Measurements from ENCODE around the gene ALLC. TPM values are rescaled to one million over a fixed set of nuclear protein-coding genes. Genes with fewer than 3 reads are reported as not detected.
A peak's percentile ranks its signal among the peaks of the same experiment; 100 is the strongest.
"Not testable (repeated sequence)": the region's sequence is repeated elsewhere in the genome, so short reads cannot be mapped to it uniquely, and the experiment has no call there.

ALLC gene
- total RNA-seq, 3 donors from 2014 or later = 0.16 TPM; not detected in 2

DNA sequence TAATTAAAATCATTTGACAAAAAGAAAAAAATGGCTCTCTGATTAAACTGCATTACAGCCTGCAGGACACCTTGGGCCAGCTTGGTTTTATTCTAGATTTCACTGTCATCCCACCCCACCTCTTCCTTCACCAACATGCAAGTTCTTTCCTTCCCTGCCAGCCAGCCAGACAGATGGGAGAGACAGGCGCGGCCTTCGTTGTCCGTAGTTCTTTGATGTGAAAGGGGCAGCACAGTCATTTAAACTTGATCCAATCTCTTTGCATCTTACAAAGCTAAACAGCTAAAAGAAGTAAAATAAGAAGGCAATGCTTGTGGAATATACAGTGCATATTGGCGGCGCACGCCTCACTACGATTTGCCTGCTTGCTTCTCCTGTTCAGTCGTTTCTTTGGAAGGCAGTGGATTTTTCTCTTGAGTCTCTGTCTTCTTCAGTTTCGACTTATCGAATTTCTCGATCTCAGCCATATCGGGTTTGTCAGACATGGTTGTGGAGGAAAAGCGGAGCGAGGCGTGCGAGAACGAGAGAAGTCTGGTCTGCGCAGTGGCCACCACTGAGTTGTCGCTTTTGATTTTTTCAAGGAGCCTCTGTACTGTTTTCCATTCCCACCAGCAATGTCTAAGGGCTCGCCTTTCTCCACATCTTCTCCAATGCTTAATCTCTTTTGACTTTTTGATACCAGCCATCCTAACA, 40.7 kb upstream of the ALLC start:
- Histone ChIP-seq H3K4me3 (no peak overlapping the region), H3K27me3 (no peaks in the 10 kb centered on the region), H3K36me3 (no peaks in the 10 kb centered on the region), H3K4me1 (no peaks in the 10 kb centered on the region), H3K9me3 (no peaks in the 10 kb centered on the region), H3K27ac (no peak overlapping the region)
- TF ChIP-seq, protein P1, sequence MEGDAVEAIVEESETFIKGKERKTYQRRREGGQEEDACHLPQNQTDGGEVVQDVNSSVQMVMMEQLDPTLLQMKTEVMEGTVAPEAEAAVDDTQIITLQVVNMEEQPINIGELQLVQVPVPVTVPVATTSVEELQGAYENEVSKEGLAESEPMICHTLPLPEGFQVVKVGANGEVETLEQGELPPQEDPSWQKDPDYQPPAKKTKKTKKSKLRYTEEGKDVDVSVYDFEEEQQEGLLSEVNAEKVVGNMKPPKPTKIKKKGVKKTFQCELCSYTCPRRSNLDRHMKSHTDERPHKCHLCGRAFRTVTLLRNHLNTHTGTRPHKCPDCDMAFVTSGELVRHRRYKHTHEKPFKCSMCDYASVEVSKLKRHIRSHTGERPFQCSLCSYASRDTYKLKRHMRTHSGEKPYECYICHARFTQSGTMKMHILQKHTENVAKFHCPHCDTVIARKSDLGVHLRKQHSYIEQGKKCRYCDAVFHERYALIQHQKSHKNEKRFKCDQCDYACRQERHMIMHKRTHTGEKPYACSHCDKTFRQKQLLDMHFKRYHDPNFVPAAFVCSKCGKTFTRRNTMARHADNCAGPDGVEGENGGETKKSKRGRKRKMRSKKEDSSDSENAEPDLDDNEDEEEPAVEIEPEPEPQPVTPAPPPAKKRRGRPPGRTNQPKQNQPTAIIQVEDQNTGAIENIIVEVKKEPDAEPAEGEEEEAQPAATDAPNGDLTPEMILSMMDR (IDR thresholded peaks at IDR 0.05) = no peak
- TF ChIP-seq POLR2AphosphoS5 (IDR thresholded peaks at IDR 0.05) (no peak), POLR2A (IDR thresholded peaks at IDR 0.05) (no peak)
- intact Hi-C loops (cut with DNase I; ENCODE audit: low total_unique reads) = no loop called here
- DNase-seq (ENCODE audit: low spot score in 2 of 2) = peak in 1 of 2 donors; percentile 33

DNA sequence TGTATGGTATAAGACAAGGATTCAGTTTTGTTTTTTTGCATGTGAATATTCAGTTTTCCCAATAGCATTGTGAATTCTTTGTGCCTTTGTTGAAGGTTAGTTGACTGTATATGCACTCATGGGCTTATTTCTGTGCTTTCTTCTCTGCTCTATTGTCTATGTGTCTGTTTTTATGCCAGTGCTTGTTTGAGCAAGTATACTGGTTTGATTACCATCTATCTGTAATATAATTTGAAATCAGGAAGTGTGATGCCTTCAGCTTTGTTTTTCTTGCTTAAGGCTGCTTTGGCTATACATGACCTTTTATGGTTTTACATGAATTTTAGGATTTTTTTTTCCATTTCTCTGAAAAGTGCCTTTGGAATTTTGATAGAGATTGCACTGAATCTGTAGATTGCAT, 39.6 kb upstream of the ALLC start:
- Histone ChIP-seq H3K36me3 (no peaks in the 10 kb centered on the region), H3K4me1 (no peaks in the 10 kb centered on the region), H3K9me3 (peaks cover 0 to 6% of the 10 kb centered on the region in 2 donors), H3K4me3 (no peak overlapping the region), H3K27ac (no peak overlapping the region), H3K27me3 (no peaks in the 10 kb centered on the region)
- no peak for DNase-seq (ENCODE audit: low spot score in 2 of 2)
- TF ChIP-seq, protein P1 (IDR thresholded peaks at IDR 0.05) = no peak
- TF ChIP-seq POLR2AphosphoS5 (IDR thresholded peaks at IDR 0.05) (no peak), POLR2A (IDR thresholded peaks at IDR 0.05) (no peak)
- intact Hi-C loops (cut with DNase I; ENCODE audit: low total_unique reads) = no loop called here

DNA sequence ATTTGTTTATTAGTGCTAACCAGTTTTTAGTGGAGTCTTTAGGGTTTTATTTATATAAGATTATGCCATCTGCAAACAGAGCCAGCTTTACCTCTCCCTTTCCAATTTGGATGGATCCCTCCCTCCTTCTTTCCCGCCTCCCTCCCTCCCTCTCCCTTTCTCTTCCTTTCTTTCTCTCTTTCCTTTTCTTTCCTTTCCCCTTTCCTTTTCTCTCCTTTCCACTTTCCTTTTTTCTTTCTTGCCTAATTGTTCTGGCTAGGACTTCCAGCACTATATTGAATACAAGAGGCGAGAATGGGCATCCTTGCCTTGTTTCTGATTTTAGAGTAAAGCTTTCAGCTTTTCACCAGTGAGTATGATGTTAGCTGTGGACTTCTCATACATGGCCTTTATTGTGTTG, 39.0 kb upstream of the ALLC start:
- H3K36me3 ChIP-seq = no peaks in the 10 kb centered on the region
- peaks cover 0 to 13% of the 10 kb centered on the region in 2 donors for H3K9me3 ChIP-seq
- H3K27me3 ChIP-seq = no peaks in the 10 kb centered on the region
- TF ChIP-seq POLR2A (IDR thresholded peaks at IDR 0.05) (no peak), POLR2AphosphoS5 (IDR thresholded peaks at IDR 0.05) (no peak)
- TF ChIP-seq, protein P1 (IDR thresholded peaks at IDR 0.05) = no peak
- DNase-seq (ENCODE audit: low spot score in 2 of 2) = no peak
- H3K27ac ChIP-seq = no peak overlapping the region
- no peaks in the 10 kb centered on the region for H3K4me1 ChIP-seq
- intact Hi-C loops (cut with DNase I; ENCODE audit: low total_unique reads) = no loop called here
- no peak overlapping the region for H3K4me3 ChIP-seq

DNA sequence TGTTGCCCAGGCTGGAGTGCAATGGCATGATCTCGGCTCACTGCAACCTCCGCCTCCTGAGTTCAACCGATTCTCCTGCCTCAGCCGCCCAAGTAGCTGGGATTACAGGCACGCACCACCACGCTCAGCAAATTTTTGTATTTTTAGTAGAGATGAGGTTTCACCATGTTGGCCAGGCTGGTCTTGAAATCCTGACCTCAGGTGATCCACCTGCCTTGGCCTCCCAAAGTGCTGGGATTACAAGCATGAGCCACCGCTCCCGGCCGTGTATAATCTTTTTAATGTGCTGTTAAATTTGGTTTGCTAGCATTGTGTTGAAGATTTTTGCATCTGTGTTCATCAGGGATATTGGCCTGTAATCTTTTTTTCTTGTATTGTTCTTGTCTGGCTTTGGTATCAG, 38.3 kb upstream of the ALLC start:
- DNase-seq (ENCODE audit: low spot score in 2 of 2); H3K27ac ChIP-seq; H3K4me3 ChIP-seq; H3K27me3 ChIP-seq; H3K36me3 ChIP-seq; intact Hi-C loops (cut with DNase I; ENCODE audit: low total_unique reads); H3K4me1 ChIP-seq: not testable (repeated sequence)
- peaks cover 0 to 19% of the 10 kb centered on the region in 2 donors for H3K9me3 ChIP-seq

DNA sequence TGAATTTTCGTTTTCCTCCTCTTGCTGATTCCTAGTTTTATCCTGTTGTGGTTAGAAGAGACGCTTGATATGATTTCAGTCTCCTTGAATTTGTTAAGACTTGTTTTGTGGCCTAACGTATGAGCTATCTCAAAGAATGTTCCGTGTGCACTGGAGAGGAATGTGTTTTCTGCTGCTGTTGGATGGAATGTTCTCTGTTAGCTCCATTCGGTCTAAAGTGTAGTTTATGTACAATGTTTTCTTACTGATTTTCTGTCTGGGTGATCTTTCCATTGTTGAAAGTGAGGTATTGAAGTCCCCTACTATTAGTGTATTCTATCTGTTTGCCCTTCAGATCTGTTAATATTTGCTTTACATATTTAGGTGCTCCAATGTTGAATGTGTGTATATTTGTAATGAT, 37.2 kb upstream of the ALLC start:
- peaks cover 0 to 19% of the 10 kb centered on the region in 2 donors for H3K9me3 ChIP-seq
- DNase-seq (ENCODE audit: low spot score in 2 of 2) = no peak

More for the DNA sequence above, 37.2 kb upstream of the ALLC start:
- Histone ChIP-seq H3K36me3 (no peaks in the 10 kb centered on the region), H3K4me1 (no peaks in the 10 kb centered on the region), H3K4me3 (no peak overlapping the region), H3K27ac (peak overlapping the region in 1 of 2 donors; percentile 38), H3K27me3 (no peaks in the 10 kb centered on the region)
- TF ChIP-seq, protein P1 (IDR thresholded peaks at IDR 0.05) = no peak
- no peak for TF ChIP-seq POLR2A (IDR thresholded peaks at IDR 0.05)
- TF ChIP-seq POLR2AphosphoS5 (IDR thresholded peaks at IDR 0.05) = no peak
- intact Hi-C loops (cut with DNase I; ENCODE audit: low total_unique reads) = no loop called here
